ENCODE measurements around the gene ARL8B. TPM values are rescaled to one million over a fixed set of nuclear protein-coding genes. Genes with fewer than 3 reads are reported as not detected.

Gene ARL8B
- total and polyA plus RNA-seq, 9 of the 15 experiments (the other 6 are each of a cell fraction or from before 2014, with no cell fraction given), result 28.5 to 99.4 (median 77.2) TPM

- TF ChIP-seq FOXA3 (CRISPR knock-in tag; conservative IDR thresholded peaks at IDR 0.05 in 1 of 2, IDR thresholded peaks at IDR 0.05 in 1 of 2), result no peak
- no peak for TF ChIP-seq ZNF384 (IDR thresholded peaks at IDR 0.05; ENCODE audit: low read depth, low read length)
- peak; percentile 64; the same call in 1 of the 2 replicates for TF ChIP-seq CEBPB (tag; IDR thresholded peaks at IDR 0.05)
- TF ChIP-seq EP300 (IDR thresholded peaks at IDR 0.05; ENCODE audit: low read length), result no peak
- TF ChIP-seq PHB2 (IDR thresholded peaks at IDR 0.05; ENCODE audit: low read depth), result no peak
- TF ChIP-seq HDAC6 (IDR thresholded peaks at IDR 0.05; ENCODE audit: low read depth, low read length), result no peak
- no peak for TF ChIP-seq PRDM10 (IDR thresholded peaks at IDR 0.05; ENCODE audit: partially characterized antibody)
- TF ChIP-seq SRSF1 (IDR thresholded peaks at IDR 0.05; ENCODE audit: low read depth, low read length), result no peak
- TF ChIP-seq ZNF699 (CRISPR knock-in tag; IDR thresholded peaks at IDR 0.05; ENCODE audit: insufficient replicate concordance), result no peak
- TF ChIP-seq SNRNP70 (optimal IDR thresholded peaks at IDR 0.05; ENCODE audit: low read depth, low read length), result no peak
- TF ChIP-seq CEBPG (CRISPR knock-in tag; IDR thresholded peaks at IDR 0.05), result no peak
- peak in 1 of 2 experiments; percentile 85; a peak in 2 of 4 replicates for TF ChIP-seq CEBPG (tag; conservative IDR thresholded peaks at IDR 0.05 in 1 of 2, IDR thresholded peaks at IDR 0.05 in 1 of 2)
- no peak for TF ChIP-seq HES1 (IDR thresholded peaks at IDR 0.05; ENCODE audit: low read depth)
- TF ChIP-seq ZNF507 (tag; conservative IDR thresholded peaks at IDR 0.05), result no peak
- no peak for TF ChIP-seq HINFP (tag; conservative IDR thresholded peaks at IDR 0.05; ENCODE audit: low read depth)
Observed at GRCh38 chr3:5227812-5228211, 105.7 kb downstream of the ARL8B start (continued).

All from K562 (cell line).